A673 (cell line): ENCODE data around the gene TMBIM6. TPM values are rescaled to one million over a fixed set of nuclear protein-coding genes. Genes with fewer than 3 reads are reported as not detected.

Experiments used
- BruUV-seq: library from RNA; stranded (reverse); fragments of 400-500 nt; replicated peaks from 2 replicates; lab custom pipeline; 2021; lab: Mats Ljungman, UMichigan
- CTCF ChIA-PET: fragments of 300-600 bp; sonication (Branson Sonifier 250); formaldehyde crosslinking; loops from one replicate; lab custom pipeline; 2022; ENCODE audit warnings: antibody characterized with exemption; lab: Charles Lee
- POLR2A ChIA-PET: fragments of 300-600 bp; sonication (Branson Sonifier 250); formaldehyde crosslinking; loops from one replicate; lab custom pipeline; 2022; ENCODE audit warnings: antibody characterized with exemption; ENCODE audit not compliant: low non-redundant PET; lab: Charles Lee
- DNase-seq: peaks from one replicate; pipeline ENCODE4 v3.0.0-alpha.2; 2015; ENCODE audit warnings: low spot score
- H3K27ac ChIP-seq: fragments of 200-600 bp; sonication (generic); 2 replicates; pipeline ENCODE4 v1.5.1; 2016; ENCODE audit warnings: mixed run types, low read depth, mild to moderate bottlenecking, mixed read lengths, antibody characterized with exemption, low read length; ENCODE audit not compliant: poor library complexity, severe bottlenecking
- H3K27me3 ChIP-seq: fragments of 200-600 bp; sonication (generic); replicated peaks from 2 replicates; pipeline ENCODE4 v1.6.1; 2017; ENCODE audit warnings: mixed run types, low read depth, mild to moderate bottlenecking, mixed read lengths, antibody characterized with exemption, low read length; ENCODE audit not compliant: insufficient read depth, poor library complexity
- H3K36me3 ChIP-seq: fragments of 200-600 bp; sonication (generic); 2 replicates; pipeline ENCODE4 v1.6.1; 2016; ENCODE audit warnings: mixed run types, mild to moderate bottlenecking, mixed read lengths, antibody characterized with exemption, low read length; ENCODE audit not compliant: insufficient read depth, poor library complexity, severe bottlenecking
- H3K4me1 ChIP-seq: fragments of 200-600 bp; sonication (generic); 2 replicates; pipeline ENCODE4 v1.6.1; 2017; ENCODE audit warnings: mixed run types, mild to moderate bottlenecking, mixed read lengths, antibody characterized with exemption, low read length; ENCODE audit not compliant: insufficient read depth, poor library complexity, severe bottlenecking
- H3K4me3 ChIP-seq: fragments of 200-600 bp; sonication (generic); 2 replicates; pipeline ENCODE4 v1.5.1; 2016; ENCODE audit warnings: low read depth, mixed run types, mild to moderate bottlenecking, mixed read lengths, low read length; ENCODE audit not compliant: poor library complexity, severe bottlenecking
- H3K9me3 ChIP-seq: fragments of 200-600 bp; sonication (generic); 2 replicates; pipeline ENCODE4 v1.6.1; 2016; ENCODE audit warnings: mixed run types, low read depth, mild to moderate bottlenecking, mixed read lengths, antibody characterized with exemption, low read length; ENCODE audit not compliant: poor library complexity, severe bottlenecking
- EZH2 ChIP-seq: fragments of 200-600 bp; sonication (generic); IDR thresholded peaks from 2 replicates; pipeline ENCODE4 v1.6.1; 2017; ENCODE audit warnings: borderline replicate concordance, low read depth, mild to moderate bottlenecking, mixed read lengths, antibody characterized with exemption, low read length; ENCODE audit not compliant: poor library complexity, severe bottlenecking
- intact Hi-C: fragments of 100-400 bp; cut with micrococcal nuclease; formaldehyde crosslinking; loops from one replicate; pipeline ENCODE4 v1.10.0; 2022; ENCODE audit not compliant: unreplicated experiment
- total RNA-seq: library from RNA; stranded (reverse); gene quantifications from 2 replicates; pipeline ENCODE4 v1.2.3, GENCODE V29; 2021
- TF ChIP-seq, protein P1 (sequence below): fragments of 300-800, 200-600 bp; sonication (generic); conservative IDR thresholded peaks from 2 replicates; pipeline ENCODE4 v1.5.1; 2017; ENCODE audit warnings: low read depth, mild to moderate bottlenecking, antibody characterized with exemption, low read length, moderate library complexity, mixed read lengths

TMBIM6 gene
- total RNA-seq, 1 experiment from 2014 or later, result 454 TPM

DNA sequence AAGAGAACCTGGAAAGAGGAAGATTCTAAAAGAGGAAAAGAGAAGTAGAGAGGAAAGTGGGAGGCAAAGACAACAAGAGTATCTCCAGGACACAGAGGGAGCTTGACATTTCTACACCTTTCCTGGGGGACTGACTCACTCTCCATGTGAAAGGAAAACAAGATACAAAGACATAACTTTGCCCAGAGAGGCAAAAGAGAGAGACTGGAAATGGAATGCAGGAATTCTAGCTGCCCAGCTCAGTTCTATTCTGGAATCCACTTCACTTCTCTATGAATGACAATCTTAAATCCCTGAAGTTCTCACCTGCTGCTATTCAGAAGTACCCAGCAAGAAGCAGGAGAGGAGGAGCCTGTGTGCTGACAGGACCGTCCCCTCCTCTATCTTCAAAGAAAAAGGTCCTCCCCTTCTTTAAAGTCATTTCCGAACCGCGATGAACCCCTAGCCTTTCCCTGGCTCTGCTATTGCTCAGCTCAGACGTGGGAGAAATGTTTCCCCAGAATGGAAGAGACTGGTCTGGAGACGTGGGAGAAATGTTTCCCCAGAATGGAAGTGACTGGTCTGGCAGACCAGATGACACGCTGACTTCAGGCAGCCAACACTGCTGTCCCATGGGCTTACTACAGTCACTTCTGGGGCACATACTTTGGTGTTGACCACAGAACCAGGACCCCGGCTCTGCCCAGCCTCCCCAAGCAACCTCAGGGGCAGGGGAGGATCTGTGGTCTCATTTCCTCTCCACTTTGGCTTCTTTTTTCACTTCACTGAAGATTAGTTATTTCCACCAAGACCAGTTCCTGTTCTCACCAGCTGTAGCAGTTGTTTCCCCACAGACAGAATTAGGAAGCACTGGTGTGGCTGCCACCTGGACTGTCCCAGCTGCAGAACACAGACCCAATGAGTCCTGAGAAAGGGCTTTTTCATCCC lies 42.5 kb upstream of the TMBIM6 start:
- ChIA-PET POLR2A (no interaction called here), CTCF (no interaction called here)
- Histone ChIP-seq H3K36me3 (no peaks in the 10 kb centered on the region), H3K4me1 (no peaks in the 10 kb centered on the region), H3K27ac (no peak overlapping the region), H3K4me3 (no peak overlapping the region), H3K27me3 (no peaks in the 10 kb centered on the region), H3K9me3 (no peaks in the 10 kb centered on the region)
- intact Hi-C loops, result no loop called here
- DNase-seq, result no peak
- TF ChIP-seq, protein P1, sequence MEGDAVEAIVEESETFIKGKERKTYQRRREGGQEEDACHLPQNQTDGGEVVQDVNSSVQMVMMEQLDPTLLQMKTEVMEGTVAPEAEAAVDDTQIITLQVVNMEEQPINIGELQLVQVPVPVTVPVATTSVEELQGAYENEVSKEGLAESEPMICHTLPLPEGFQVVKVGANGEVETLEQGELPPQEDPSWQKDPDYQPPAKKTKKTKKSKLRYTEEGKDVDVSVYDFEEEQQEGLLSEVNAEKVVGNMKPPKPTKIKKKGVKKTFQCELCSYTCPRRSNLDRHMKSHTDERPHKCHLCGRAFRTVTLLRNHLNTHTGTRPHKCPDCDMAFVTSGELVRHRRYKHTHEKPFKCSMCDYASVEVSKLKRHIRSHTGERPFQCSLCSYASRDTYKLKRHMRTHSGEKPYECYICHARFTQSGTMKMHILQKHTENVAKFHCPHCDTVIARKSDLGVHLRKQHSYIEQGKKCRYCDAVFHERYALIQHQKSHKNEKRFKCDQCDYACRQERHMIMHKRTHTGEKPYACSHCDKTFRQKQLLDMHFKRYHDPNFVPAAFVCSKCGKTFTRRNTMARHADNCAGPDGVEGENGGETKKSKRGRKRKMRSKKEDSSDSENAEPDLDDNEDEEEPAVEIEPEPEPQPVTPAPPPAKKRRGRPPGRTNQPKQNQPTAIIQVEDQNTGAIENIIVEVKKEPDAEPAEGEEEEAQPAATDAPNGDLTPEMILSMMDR, result no peak
- no peak for TF ChIP-seq EZH2
- BruUV-seq, result no TSS peak

DNA sequence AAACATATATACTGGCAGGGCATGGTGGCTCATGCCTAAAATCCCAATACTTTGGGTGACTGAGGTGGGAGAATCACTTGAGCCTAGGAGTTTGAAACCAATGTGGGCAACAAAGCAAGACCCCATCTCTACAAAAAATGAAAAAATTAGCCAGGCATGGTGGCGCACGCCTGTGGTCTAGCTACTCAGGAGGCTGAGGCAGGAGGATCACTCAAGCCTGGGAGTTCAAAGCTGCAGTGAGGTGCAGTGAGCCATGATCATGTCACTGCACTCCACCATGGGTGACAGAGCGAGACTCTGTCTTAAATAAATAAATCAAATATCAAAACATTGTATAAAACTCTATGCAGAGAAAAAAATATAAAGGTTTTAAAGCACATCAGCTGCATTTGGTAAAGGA lies 39.3 kb upstream of the TMBIM6 start:
- no peak for DNase-seq
- Histone ChIP-seq H3K4me3 (no peak overlapping the region), H3K36me3 (no peaks in the 10 kb centered on the region), H3K9me3 (no peaks in the 10 kb centered on the region), H3K27ac (no peak overlapping the region), H3K4me1 (peaks cover 9% of the 10 kb centered on the region), H3K27me3 (no peaks in the 10 kb centered on the region)
- POLR2A ChIA-PET, result no interaction called here
- no TSS peak for BruUV-seq
- intact Hi-C loops, result no loop called here
- TF ChIP-seq EZH2, result no peak
- TF ChIP-seq, protein P1, result no peak
- CTCF ChIA-PET, result interaction anchor here (1.7 kb wide), 1 partner anchor 39 kb away, joined by 4 read pairs; the partner anchor contains the start of gene TMBIM6

DNA sequence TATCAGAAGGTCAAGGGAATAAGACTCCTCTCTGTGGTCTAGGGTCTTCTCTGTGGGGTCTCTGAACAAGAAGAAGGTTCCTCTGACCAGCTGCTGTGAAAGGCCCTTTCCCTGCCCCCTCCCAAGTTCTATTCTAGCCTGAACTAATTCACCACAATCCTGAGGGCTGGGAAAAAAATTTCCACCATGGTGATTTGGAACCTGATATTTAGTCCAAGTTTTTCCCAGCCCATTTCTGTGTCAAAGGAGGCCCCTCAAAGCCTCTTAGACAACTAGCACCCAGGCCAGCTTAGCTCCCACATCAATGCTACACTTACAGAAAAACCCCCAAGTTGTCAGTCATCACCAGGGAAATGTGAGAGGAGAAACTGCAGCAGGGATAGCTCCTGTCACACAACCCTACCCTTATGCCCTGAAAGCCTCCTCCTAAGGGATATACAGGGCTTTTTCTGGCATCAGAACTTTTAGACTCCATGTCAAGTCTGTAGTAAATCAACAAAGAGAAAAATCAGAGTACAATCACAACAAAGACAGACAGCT lies 38.6 kb upstream of the TMBIM6 start:
- no TSS peak for BruUV-seq
- POLR2A ChIA-PET, result no interaction called here
- Histone ChIP-seq H3K36me3 (no peaks in the 10 kb centered on the region), H3K27me3 (no peaks in the 10 kb centered on the region), H3K4me1 (peaks cover 9% of the 10 kb centered on the region), H3K9me3 (peaks cover 2% of the 10 kb centered on the region), H3K4me3 (no peak overlapping the region), H3K27ac (no peak overlapping the region)
- CTCF ChIA-PET, result interaction anchor here (1.7 kb wide), 1 partner anchor 39 kb away, joined by 4 read pairs; the partner anchor contains the start of gene TMBIM6
- TF ChIP-seq, protein P1, result no peak
- no peak for TF ChIP-seq EZH2
- DNase-seq, result no peak
- intact Hi-C loops, result no loop called here
